Inflammatory macrophage treated with lipopolysaccharide for 1 hour (primary cell): ENCODE data around the gene BSX.

Source experiments
- DNase-seq, 2 donors: peaks; one replicate each; pipeline ENCODE4 v3.0.0-alpha.2; 2020 to 2022

Gene BSX

GRCh38 chr11:122951211-122951610 lies 30.4 kb downstream of the BSX start:
- no peak for DNase-seq

GRCh38 chr11:122938557-122938956 lies 43.1 kb downstream of the BSX start:
- DNase-seq, result no peak

GRCh38 chr11:122937983-122938382 lies 43.7 kb downstream of the BSX start:
- peak; percentile 9 to 12 for DNase-seq

GRCh38 chr11:122933416-122933815 lies 48.2 kb downstream of the BSX start:
- peak in 1 of 2 donors; percentile 46 for DNase-seq

GRCh38 chr11:122931510-122931909 lies 50.1 kb downstream of the BSX start:
- DNase-seq, result no peak
